Suprapubic skin (tissue), 4 donors: Measurements from ENCODE around the gene MOAP1. TPM values are rescaled to one million over a fixed set of nuclear protein-coding genes. Genes with fewer than 3 reads are reported as not detected.
"Not testable (repeated sequence)": the region's sequence is repeated elsewhere in the genome, so short reads cannot be mapped to it uniquely, and the experiment has no call there.

Source experiments
- DNase-seq, 2 donors: peaks; one replicate each; pipeline ENCODE4 v3.0.0-alpha.2; 2019; ENCODE audit warnings: low spot score in 2 of 2
- H3K27ac ChIP-seq: fragments of 200-600 bp; sonication (generic); one replicate; pipeline ENCODE4 v1.5.1; 2019
- H3K27me3 ChIP-seq: fragments of 200-600 bp; sonication (generic); one replicate; pipeline ENCODE4 v1.5.1; 2019
- H3K36me3 ChIP-seq: fragments of 200-600 bp; sonication (generic); one replicate; pipeline ENCODE4 v1.5.1; 2019
- H3K4me1 ChIP-seq: fragments of 200-600 bp; sonication (generic); one replicate; pipeline ENCODE4 v1.5.1; 2019
- H3K4me3 ChIP-seq: fragments of 200-600 bp; sonication (generic); one replicate; pipeline ENCODE4 v1.5.1; 2019; ENCODE audit warnings: mild to moderate bottlenecking
- H3K9me3 ChIP-seq: fragments of 200-600 bp; sonication (generic); one replicate; pipeline ENCODE4 v1.5.1; 2019
- EP300 ChIP-seq: sonication (generic); formaldehyde crosslinking; IDR thresholded peaks from one replicate; pipeline ENCODE4 v1.6.1; 2017; ENCODE audit warnings: antibody characterized with exemption
- POLR2A ChIP-seq, 2 donors: fragments of 450-650 bp; IDR thresholded peaks; one replicate each; pipeline ENCODE4 v1.6.1; 2017; ENCODE audit warnings: antibody characterized with exemption in 2 of 2, mild to moderate bottlenecking in 2 of 2, moderate library complexity in 2 of 2
- POLR2AphosphoS5 ChIP-seq, 3 donors: sonication (generic); formaldehyde crosslinking; IDR thresholded peaks; one replicate each; pipeline ENCODE4 v1.6.1; 2017; ENCODE audit warnings: antibody characterized with exemption in 3 of 3
- WGBS: methylation state at CpG from one replicate; pipeline ENCODE4 v1.1.5; 2018; 5-methylcytosine and 5-hydroxymethylcytosine counted together
- total RNA-seq, 4 donors: library from RNA; depleted of rRNA; stranded (reverse); fragments of >200 nt; gene quantifications; one replicate each; pipeline ENCODE4 v1.1.0, GENCODE V29; 2016
- TF ChIP-seq, protein P1 (sequence below), 2 donors: fragments of 200-600 bp in 1 of 2; fragments of 450-650 bp in 1 of 2; sonication (generic) in 1 of 2; IDR thresholded peaks; one replicate each; pipeline ENCODE4 v1.5.1; 2016 to 2019; ENCODE audit warnings: antibody characterized with exemption in 2 of 2, mild to moderate bottlenecking in 1 of 2, moderate library complexity in 1 of 2

MOAP1 gene
- total RNA-seq, result 10 to 100 TPM; 18.2 to 33.9 (median 24.1) TPM

DNA sequence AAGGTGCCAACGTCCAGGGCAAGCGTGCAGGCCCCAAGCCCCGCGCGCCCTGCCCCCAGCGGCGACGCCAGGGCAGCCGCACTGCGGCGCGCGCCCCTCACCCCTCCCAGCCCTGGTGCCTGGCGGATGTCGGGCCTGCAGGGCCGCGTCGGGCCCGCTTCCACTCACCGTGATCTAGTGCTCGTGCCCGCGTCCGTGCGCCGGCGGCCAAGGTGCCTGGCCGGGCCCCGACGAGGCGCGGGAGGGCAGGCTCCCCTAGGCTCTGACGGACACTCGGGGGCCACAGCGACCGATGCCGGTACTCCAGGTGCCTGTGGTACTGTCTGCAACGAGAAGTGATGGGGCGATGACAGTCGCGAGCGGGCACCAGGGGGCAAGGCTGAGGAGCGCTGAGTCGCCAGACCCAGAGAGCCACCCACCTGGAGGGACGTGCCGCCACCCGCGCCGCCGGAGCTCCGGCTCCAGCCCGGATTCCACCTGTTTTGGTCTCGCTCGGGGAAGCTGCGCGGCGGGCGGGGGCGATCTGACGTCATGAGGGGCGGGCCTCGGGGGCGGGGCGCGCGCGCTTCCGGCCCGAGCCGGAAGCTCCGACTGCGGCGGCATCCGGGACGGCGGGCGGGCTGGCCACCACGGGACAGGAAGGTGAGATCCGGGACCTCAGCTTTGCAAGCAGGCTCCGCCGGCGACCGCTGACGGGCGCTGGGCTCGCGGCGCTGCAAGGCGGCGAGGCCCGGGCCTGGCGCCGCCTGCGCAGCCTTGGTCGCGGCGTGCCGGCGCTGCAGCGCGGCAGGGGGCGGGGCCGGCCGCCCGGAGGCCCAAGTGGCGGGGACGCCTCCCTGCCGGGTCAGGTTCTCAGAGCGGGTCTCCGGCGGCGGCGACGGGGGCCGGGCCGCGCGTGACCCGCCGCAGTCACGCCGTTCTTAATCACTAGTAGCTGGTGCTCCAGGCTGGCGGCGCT, at the start of gene MOAP1, which contains the start of gene LYSET:
MOAP1 (minus strand) TSS at position 507 of the 958 bp plus-strand sequence. CDS start 655 bp downstream, outside the sequence.
LYSET (plus strand) TSS at position 927 of the 958 bp plus-strand sequence. CDS start 89 bp downstream, outside the sequence.
- Histone ChIP-seq H3K9me3 (no peaks in the 10 kb centered on the region), H3K4me1 (peaks cover 33% of the 10 kb centered on the region), H3K27me3 (no peaks in the 10 kb centered on the region), H3K4me3 (peak within 1 kb of the TSS; percentile 96), H3K36me3 (peaks cover 25% of the 10 kb centered on the region), H3K27ac (peak within 1 kb of the TSS; percentile 90)
- DNase-seq, result peak; percentile 92 to 94
- 2% methylated on average over 11 of the region's 124 CpGs for WGBS
- TF ChIP-seq POLR2AphosphoS5 (IDR thresholded peaks at IDR 0.05) (peak in 1 of 3 donors; percentile 10), POLR2A (IDR thresholded peaks at IDR 0.05) (peak; percentile 40 to 44), EP300 (no peak)
- TF ChIP-seq, protein P1, sequence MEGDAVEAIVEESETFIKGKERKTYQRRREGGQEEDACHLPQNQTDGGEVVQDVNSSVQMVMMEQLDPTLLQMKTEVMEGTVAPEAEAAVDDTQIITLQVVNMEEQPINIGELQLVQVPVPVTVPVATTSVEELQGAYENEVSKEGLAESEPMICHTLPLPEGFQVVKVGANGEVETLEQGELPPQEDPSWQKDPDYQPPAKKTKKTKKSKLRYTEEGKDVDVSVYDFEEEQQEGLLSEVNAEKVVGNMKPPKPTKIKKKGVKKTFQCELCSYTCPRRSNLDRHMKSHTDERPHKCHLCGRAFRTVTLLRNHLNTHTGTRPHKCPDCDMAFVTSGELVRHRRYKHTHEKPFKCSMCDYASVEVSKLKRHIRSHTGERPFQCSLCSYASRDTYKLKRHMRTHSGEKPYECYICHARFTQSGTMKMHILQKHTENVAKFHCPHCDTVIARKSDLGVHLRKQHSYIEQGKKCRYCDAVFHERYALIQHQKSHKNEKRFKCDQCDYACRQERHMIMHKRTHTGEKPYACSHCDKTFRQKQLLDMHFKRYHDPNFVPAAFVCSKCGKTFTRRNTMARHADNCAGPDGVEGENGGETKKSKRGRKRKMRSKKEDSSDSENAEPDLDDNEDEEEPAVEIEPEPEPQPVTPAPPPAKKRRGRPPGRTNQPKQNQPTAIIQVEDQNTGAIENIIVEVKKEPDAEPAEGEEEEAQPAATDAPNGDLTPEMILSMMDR (IDR thresholded peaks at IDR 0.05), result peak in 1 of 2 donors; percentile 25

DNA sequence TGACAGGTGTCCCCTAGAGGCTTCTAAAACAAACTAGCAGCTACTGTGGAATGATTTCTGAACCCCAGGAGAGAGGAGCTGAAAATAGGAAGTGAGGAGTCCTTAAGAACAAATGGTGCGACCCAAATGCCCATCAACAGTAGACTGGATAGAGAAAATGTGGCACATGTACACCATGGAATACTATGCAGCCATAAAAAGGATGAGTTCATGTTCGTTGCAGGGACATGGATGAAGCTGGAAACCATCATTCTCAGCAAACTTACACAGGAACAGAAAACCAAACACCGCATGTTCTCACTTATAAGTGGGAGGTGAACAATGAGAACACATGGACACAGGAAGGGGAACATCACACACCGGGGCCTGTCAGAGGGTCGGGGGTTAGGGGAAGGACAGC, 48.4 kb upstream of the MOAP1 start:
- not testable (repeated sequence) for H3K27ac ChIP-seq, H3K4me1 ChIP-seq, DNase-seq, H3K27me3 ChIP-seq, H3K9me3 ChIP-seq, H3K4me3 ChIP-seq
- peaks cover 11% of the 10 kb centered on the region for H3K36me3 ChIP-seq
- WGBS, result 95% methylated on average over 5 of the region's 5 CpGs

- peaks cover 20% of the 10 kb centered on the region for H3K36me3 ChIP-seq
- no peak for TF ChIP-seq POLR2A (IDR thresholded peaks at IDR 0.05)
- TF ChIP-seq, protein P1 (IDR thresholded peaks at IDR 0.05), result no peak
- no peak for TF ChIP-seq EP300
- no peak for TF ChIP-seq POLR2AphosphoS5 (IDR thresholded peaks at IDR 0.05)
- H3K4me3 ChIP-seq, result peak overlapping the region; percentile 42
- no peaks in the 10 kb centered on the region for H3K27me3 ChIP-seq
- no peak for DNase-seq
- 84% methylated on average over 11 of the region's 17 CpGs for WGBS
- no peak overlapping the region for H3K27ac ChIP-seq
- no peaks in the 10 kb centered on the region for H3K9me3 ChIP-seq
- peaks cover 7% of the 10 kb centered on the region for H3K4me1 ChIP-seq
Measured at GRCh38 chr14:93232159-93232558, 47.5 kb upstream of the MOAP1 start.

- 56% methylated on average over 18 of the region's 39 CpGs for WGBS
- peak overlapping the region; percentile 42 for H3K4me3 ChIP-seq
- peaks cover 27% of the 10 kb centered on the region for H3K36me3 ChIP-seq
- no peaks in the 10 kb centered on the region for H3K9me3 ChIP-seq
- no peaks in the 10 kb centered on the region for H3K27me3 ChIP-seq
- no peak overlapping the region for H3K27ac ChIP-seq
- peaks cover 7% of the 10 kb centered on the region for H3K4me1 ChIP-seq
- no peak for DNase-seq
- TF ChIP-seq, protein P1 (IDR thresholded peaks at IDR 0.05), result no peak
- TF ChIP-seq POLR2A (IDR thresholded peaks at IDR 0.05) (no peak), EP300 (no peak), POLR2AphosphoS5 (IDR thresholded peaks at IDR 0.05) (no peak)
Measured at GRCh38 chr14:93231129-93231979, 46.7 kb upstream of the MOAP1 start.

GRCh38 chr14:93230539-93230938, 45.8 kb upstream of the MOAP1 start:
- Histone ChIP-seq H3K27me3 (no peaks in the 10 kb centered on the region), H3K9me3 (no peaks in the 10 kb centered on the region), H3K4me1 (peaks cover 7% of the 10 kb centered on the region), H3K4me3 (no peak overlapping the region), H3K27ac (no peak overlapping the region), H3K36me3 (peaks cover 35% of the 10 kb centered on the region)
- WGBS, result 96% methylated on average over 16 of the region's 16 CpGs
- no peak for TF ChIP-seq POLR2AphosphoS5 (IDR thresholded peaks at IDR 0.05)
- no peak for TF ChIP-seq POLR2A (IDR thresholded peaks at IDR 0.05)
- TF ChIP-seq EP300, result no peak
- TF ChIP-seq, protein P1 (IDR thresholded peaks at IDR 0.05), result no peak
- no peak for DNase-seq
